ENCODE data around the gene ANKRD11.
A peak's percentile ranks its signal among the peaks of the same experiment; 100 is the strongest.

The ANKRD11 gene

GRCh38 chr16:89347807-89348206, 142.6 kb downstream of the ANKRD11 start:
- DNase-seq: peak in 1 of 42 donors; percentile 26
- intact Hi-C loops (cut with DNase I): no loop called here

GRCh38 chr16:89346869-89347268, 143.5 kb downstream of the ANKRD11 start:
- intact Hi-C loops (cut with DNase I): no loop called here
- peak in 2 of 42 donors; percentile 2 to 34 for DNase-seq

GRCh38 chr16:89345642-89346150, 144.7 kb downstream of the ANKRD11 start:
- DNase-seq: no peak
- intact Hi-C loops (cut with DNase I): no loop called here

GRCh38 chr16:89344846-89345611, 145.3 kb downstream of the ANKRD11 start:
- intact Hi-C loops (cut with DNase I): no loop called here

GRCh38 chr16:89344458-89344834, 145.9 kb downstream of the ANKRD11 start:
- peak in 2 of 42 donors; percentile 8 to 25 for DNase-seq
- intact Hi-C loops (cut with DNase I): no loop called here

More at GRCh38 chr16:89344846-89345611, 145.3 kb downstream of the ANKRD11 start:
- DNase-seq: peak in 2 of 42 donors; percentile 28 to 29

GRCh38 chr16:89343501-89344457, 146.6 kb downstream of the ANKRD11 start:
- intact Hi-C loops (cut with DNase I): no loop called here
- DNase-seq: peak in 1 of 42 donors; percentile 25

GRCh38 chr16:89341697-89342694, 148.4 kb downstream of the ANKRD11 start:
- intact Hi-C loops (cut with DNase I): no loop called here
- peak in 1 of 42 donors; percentile 18 for DNase-seq

- intact Hi-C loops (cut with DNase I): no loop called here
- DNase-seq: peak in 1 of 42 donors; percentile 49
Observed at GRCh38 chr16:89341279-89341678, 149.1 kb downstream of the ANKRD11 start.

GRCh38 chr16:89338863-89339262, 151.5 kb downstream of the ANKRD11 start:
- DNase-seq: no peak
- intact Hi-C loops (cut with DNase I): loop anchor here (10.0 kb wide), 2 partner anchors 156 to 216 kb away; partner anchors contain the start of gene ANKRD11

- intact Hi-C loops (cut with DNase I): loop anchor here (10.0 kb wide), 2 partner anchors 157 to 217 kb away; partner anchors contain the start of gene ANKRD11
- DNase-seq: no peak
Observed at GRCh38 chr16:89337965-89338364, 152.4 kb downstream of the ANKRD11 start.

GRCh38 chr16:89335803-89336485, 154.4 kb downstream of the ANKRD11 start:
- DNase-seq: no peak
- intact Hi-C loops (cut with DNase I): loop anchor here (10.0 kb wide), 2 partner anchors 159 to 219 kb away; partner anchors contain the start of gene ANKRD11

- intact Hi-C loops (cut with DNase I): loop anchor here (10.0 kb wide), 2 partner anchors 160 to 220 kb away; partner anchors contain the start of gene ANKRD11
- peak in 1 of 42 donors; percentile 2 for DNase-seq
Observed at GRCh38 chr16:89334988-89335802, 155.2 kb downstream of the ANKRD11 start.

GRCh38 chr16:89334461-89334860, 155.9 kb downstream of the ANKRD11 start:
- intact Hi-C loops (cut with DNase I): loop anchor here (10.0 kb wide), 2 partner anchors 160 to 220 kb away; partner anchors contain the start of gene ANKRD11
- DNase-seq: no peak

- intact Hi-C loops (cut with DNase I): loop anchor here (10.0 kb wide), 2 partner anchors 161 to 221 kb away; partner anchors contain the start of gene ANKRD11
- DNase-seq: no peak
Observed at GRCh38 chr16:89334050-89334449, 156.3 kb downstream of the ANKRD11 start.

- DNase-seq: peak in 26 of 42 donors; percentile 44 to 87 (median 66)
- intact Hi-C loops (cut with DNase I): loop anchor here (10.0 kb wide), 2 partner anchors 161 to 221 kb away; partner anchors contain the start of gene ANKRD11
Observed at GRCh38 chr16:89333401-89334001, 156.9 kb downstream of the ANKRD11 start.

- intact Hi-C loops (cut with DNase I): loop anchor here (10.0 kb wide), 2 partner anchors 162 to 222 kb away; partner anchors contain the start of gene ANKRD11
- no peak for DNase-seq
Observed at GRCh38 chr16:89332902-89333245, 157.5 kb downstream of the ANKRD11 start.
